Activated CD4-positive, alpha-beta T cell treated with anti-CD3 and anti-CD28 coated beads, Interleukin-2, Interleukin-4, amounts not matched to agents 100 ng/mL and 50 ng/mL, durations not matched to agents 16 hours and 8 hours (primary cell): ENCODE measurements around the gene NFYC.

Source experiments
- DNase-seq: peaks from one replicate; pipeline ENCODE4 v3.0.0-alpha.2; 2020; ENCODE audit warnings: low spot score

NFYC gene

GRCh38 chr1:40783001-40783905, 91.7 kb downstream of the NFYC start, which contains the start of gene KCNQ4:
TSS of gene KCNQ4 (plus strand) at chr1:40783787. CDS start at chr1:40784094, 307 bp downstream.
- DNase-seq: no peak

- no peak for DNase-seq
Observed at GRCh38 chr1:40784141-40784770, 92.8 kb downstream of the NFYC start.

GRCh38 chr1:40784771-40785151, 93.3 kb downstream of the NFYC start:
- DNase-seq: no peak

- no peak for DNase-seq
Observed at GRCh38 chr1:40785446-40785845, 93.9 kb downstream of the NFYC start.

- no peak for DNase-seq
Observed at GRCh38 chr1:40786171-40786994, 94.9 kb downstream of the NFYC start.

GRCh38 chr1:40786995-40787705, 95.6 kb downstream of the NFYC start:
- DNase-seq: no peak

GRCh38 chr1:40787737-40788560, 96.4 kb downstream of the NFYC start:
- no peak for DNase-seq

GRCh38 chr1:40788561-40789341, 97.2 kb downstream of the NFYC start:
- DNase-seq: no peak

GRCh38 chr1:40789342-40789598, 97.8 kb downstream of the NFYC start:
- DNase-seq: no peak

- no peak for DNase-seq
Observed at GRCh38 chr1:40789661-40790430, 98.3 kb downstream of the NFYC start.

GRCh38 chr1:40792036-40792435, 100.5 kb downstream of the NFYC start:
- DNase-seq: no peak

GRCh38 chr1:40793617-40794016, 102.1 kb downstream of the NFYC start:
- DNase-seq: no peak

- no peak for DNase-seq
Observed at GRCh38 chr1:40794048-40794447, 102.5 kb downstream of the NFYC start.

GRCh38 chr1:40794974-40795715, 103.6 kb downstream of the NFYC start:
- DNase-seq: no peak

GRCh38 chr1:40795811-40796586, 104.5 kb downstream of the NFYC start:
- no peak for DNase-seq

- no peak for DNase-seq
Observed at GRCh38 chr1:40796939-40797667, 105.6 kb downstream of the NFYC start.

- DNase-seq: no peak
Observed at GRCh38 chr1:40797668-40798010, 106.1 kb downstream of the NFYC start.
